ENCODE data around the gene CDNF.

The CDNF gene

GRCh38 chr10:14798636-14799035, 39.2 kb downstream of the CDNF start:
- DNase-seq (ENCODE audit: low read depth in 2 of 2) = no peak

DNA sequence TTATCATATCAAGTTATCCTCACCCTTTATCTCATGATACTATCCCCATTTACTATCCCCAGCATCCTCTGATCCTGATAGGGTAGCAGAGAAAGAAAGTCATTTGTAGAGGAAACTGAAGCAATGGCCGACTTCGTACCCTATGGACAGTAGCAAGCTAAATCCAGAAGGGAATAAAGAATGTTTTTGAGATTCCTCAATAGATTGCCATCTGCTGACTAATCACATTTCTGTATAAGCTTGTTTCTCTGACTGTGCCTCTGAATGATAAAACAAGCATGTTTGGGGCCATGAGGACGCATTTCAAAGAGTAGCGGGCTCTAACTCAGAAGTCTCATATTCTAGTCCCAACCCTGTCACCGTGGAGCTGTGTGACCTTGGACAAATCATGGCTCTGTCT, 49.9 kb downstream of the CDNF start:
- DNase-seq (ENCODE audit: low read depth in 2 of 2) = no peak

GRCh38 chr10:14784459-14785055, 53.3 kb downstream of the CDNF start:
- DNase-seq (ENCODE audit: low read depth in 2 of 2) = no peak

DNA sequence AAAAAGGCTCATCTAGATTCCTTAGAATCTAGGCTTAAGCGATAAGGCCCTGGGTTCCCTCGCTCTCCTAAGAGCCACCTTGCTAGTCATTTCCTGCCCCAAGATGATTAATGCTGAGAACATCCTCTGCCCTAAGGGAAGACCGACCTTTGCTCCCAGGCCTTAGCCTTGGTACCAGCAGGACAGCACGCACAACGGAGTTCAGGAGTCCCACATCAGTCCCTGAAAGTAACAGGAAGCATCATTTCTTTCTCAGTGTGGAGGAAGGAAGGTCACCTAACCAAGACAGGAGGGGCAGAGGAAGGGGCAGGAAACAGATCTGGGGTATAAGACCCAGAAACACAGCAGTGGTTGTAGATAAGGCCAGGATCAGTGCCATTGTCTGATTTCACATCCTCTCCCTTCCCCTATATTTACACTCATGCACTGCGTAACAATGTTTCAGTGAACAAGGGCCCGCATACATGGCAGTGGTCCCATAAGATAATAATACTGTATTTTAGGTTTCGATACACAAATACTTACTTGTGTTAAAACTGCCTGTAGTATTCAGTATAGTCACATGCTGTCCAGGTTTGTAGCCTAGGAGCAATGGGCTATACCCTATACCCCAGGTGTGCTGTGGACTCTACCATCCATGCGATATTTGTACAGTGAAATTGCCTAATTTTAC, 55.0 kb downstream of the CDNF start:
- DNase-seq (ENCODE audit: low read depth in 2 of 2) = no peak

- no peak for DNase-seq (ENCODE audit: low read depth in 2 of 2)
Measured at GRCh38 chr10:14781763-14782162, 56.1 kb downstream of the CDNF start.

GRCh38 chr10:14779001-14779651, 58.7 kb downstream of the CDNF start:
- no peak for DNase-seq (ENCODE audit: low read depth in 2 of 2)

- DNase-seq (ENCODE audit: low read depth in 2 of 2) = no peak
Measured at GRCh38 chr10:14776546-14776945, 61.3 kb downstream of the CDNF start.

DNA sequence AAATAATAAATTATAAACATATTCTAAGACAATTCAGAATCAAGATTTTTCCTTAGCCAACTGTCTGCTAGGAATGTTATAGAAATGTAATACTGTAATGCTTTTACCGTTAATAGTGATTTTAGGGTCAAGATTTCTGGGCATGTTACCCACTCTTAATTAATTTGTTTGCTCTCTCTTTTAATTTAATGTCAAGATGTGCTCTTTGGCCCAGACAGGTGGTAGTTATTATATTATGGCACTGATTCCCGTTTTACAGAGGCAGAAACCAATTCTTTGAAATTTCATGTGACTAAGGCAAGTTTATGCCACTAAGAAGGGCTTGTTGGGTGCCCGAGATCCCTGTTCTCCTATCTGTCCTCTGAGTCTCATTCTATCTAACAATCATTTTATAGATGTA, 62.2 kb downstream of the CDNF start:
- no peak for DNase-seq (ENCODE audit: low read depth in 2 of 2)

- no peak for DNase-seq (ENCODE audit: low read depth in 2 of 2)
Measured at GRCh38 chr10:14774797-14775196, 63.0 kb downstream of the CDNF start, which contains the start of gene FAM107B. Gene FAM107B (minus strand): TSS chr10:14774897. CDS start chr10:14774663, 234 bp downstream.

DNA sequence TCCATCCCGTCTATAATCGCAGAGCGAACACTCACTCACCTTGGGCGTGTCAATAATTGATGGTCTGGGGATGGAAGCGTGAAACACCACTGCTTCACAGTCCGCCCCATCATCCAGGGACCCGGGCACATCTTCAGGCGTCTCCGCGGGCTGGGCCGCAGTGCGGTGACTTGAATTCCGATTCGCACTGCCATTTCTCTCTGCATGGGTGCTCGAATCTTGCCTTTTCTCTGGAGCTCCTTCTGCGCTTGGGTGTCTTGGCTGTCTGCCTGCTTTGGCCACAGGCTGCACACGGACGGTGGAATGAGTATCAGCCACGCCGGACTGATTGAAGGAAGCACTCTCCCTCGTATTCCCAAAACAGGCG, 63.6 kb downstream of the CDNF start:
- DNase-seq (ENCODE audit: low read depth in 2 of 2) = no peak

DNA sequence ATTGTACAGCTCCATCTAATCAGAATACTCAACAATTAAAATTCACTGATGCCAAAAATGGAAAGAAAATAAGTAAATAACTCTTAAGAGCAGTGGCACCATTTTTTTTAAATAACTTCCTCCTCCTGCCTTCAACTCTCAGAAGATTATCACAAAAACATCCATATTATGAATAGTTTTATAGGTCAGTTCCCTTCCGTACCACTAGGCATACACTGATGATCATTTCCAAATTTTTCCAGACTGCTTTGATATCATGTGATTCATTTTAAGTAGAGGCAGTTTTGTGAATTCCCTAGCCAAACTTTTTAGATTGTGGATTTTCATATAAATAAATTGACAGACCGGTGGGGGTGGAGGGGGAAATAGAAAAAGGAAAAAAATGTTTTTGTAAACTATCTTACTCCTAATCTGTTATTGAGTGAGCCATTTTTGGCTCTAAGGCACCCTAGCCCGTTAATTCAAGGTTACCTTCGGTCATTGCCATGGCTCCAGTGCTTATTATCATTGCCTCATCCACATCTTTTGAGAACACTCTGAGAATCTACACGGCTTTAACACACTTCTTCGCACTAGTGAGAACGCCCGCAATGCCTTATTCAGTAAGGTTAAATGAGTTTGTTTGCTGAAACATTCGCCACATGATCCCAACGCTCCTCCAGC, 64.2 kb downstream of the CDNF start:
- DNase-seq (ENCODE audit: low read depth in 2 of 2) = no peak

DNA sequence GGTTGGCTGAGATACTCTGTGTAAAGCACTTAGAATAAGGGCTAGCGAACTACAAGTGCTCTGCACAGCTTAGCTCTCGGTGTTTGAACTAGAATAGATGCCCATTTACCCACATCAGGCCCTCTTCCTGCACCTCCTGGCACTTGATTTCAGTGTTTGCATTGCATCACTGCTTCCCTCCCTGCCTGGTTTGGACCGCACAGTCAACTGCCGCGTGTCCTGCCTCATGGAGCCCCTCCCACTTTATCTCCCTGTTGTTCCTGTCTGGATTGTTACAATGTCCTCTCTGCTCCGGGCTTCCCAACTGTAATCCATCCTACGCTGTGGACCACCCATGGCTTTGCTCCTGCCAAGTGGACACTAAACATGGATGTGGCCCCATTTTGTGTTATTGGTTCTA, 65.4 kb downstream of the CDNF start:
- DNase-seq (ENCODE audit: low read depth in 2 of 2) = no peak

GRCh38 chr10:14770927-14771326, 66.9 kb downstream of the CDNF start:
- no peak for DNase-seq (ENCODE audit: low read depth in 2 of 2)
